GM15510 (cell line): Measurements from ENCODE around the gene ALG14.

Source experiments
- POLR2A ChIP-seq: IDR thresholded peaks from 3 replicates; pipeline ENCODE4 v1.6.1; 2011; ENCODE audit warnings: borderline replicate concordance; ENCODE audit not compliant: insufficient read length; ENCODE audit errors: extremely low read depth

ALG14 gene

DNA sequence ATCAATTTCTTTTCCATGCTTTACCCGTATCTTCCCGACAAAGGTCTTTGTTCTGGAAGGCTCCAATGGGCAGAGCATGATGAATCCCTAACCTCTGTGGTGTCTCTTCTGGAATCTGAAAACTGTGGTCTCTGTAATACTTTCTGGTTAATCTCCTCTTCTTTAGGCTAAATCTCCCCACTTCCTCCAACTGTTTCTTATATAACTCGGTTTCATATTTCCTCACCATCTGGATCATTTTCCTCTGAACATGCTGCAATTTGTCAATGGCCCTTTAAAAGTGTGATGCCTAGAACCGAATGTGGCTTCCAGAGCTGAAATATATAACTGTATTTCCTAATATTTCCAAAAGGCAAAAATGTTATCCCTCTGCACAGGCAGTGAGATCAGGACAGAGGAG, 66.1 kb downstream of the ALG14 start:
- no peak for TF ChIP-seq POLR2A

DNA sequence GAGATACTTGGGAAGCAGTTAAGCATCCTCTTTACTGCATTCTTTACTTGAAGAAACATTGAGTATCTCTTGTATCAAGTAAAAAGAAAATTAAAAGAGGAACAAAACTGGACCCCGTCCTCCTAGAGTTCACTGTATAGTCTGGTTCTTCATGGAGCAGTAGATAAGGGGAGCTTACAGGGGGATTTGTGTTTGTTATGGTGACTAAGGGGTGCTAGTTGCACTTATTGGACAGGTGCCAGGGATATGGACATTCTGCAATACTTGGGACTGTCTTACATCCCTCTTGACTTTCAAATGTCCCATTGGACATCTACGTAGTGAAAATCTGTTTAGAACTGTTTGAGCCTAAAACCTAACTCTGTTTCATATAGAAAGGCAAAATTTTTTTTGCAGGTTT, 67.2 kb downstream of the ALG14 start:
- no peak for TF ChIP-seq POLR2A

DNA sequence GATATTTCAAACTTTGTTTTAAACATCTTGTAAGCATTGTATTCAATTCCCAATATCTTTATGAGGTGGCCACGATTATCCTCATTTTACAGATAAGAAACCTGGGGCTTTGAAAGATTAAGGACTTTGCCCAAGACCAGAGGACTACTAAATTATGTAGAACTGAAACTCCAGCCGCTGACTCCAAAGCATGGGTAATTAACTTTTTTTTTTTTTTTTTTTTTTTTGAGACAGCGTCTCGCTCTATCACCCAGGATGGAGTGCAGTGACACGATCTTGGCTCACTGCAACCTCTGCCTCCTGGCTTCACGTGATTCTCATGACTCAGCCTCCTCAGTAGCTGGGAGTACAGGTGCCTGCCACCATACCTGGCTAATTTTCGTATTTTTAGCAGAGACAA, 68.7 kb downstream of the ALG14 start:
- TF ChIP-seq POLR2A = no peak

DNA sequence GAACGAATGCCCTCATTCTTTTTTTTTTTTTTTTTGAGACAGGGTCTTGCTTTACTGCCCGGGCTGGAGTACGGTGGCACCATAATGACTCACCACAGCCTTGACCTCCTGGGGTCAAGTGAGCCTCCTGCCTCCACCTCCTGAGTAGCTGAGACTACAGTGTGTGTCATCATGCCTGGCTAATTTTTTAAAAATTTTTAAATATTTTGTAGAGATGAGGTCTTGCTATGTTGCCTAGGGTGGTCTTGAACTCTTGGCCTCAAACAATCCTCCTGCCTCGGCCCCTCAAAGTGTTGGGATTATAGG, 69.4 kb downstream of the ALG14 start:
- TF ChIP-seq POLR2A = no peak

DNA sequence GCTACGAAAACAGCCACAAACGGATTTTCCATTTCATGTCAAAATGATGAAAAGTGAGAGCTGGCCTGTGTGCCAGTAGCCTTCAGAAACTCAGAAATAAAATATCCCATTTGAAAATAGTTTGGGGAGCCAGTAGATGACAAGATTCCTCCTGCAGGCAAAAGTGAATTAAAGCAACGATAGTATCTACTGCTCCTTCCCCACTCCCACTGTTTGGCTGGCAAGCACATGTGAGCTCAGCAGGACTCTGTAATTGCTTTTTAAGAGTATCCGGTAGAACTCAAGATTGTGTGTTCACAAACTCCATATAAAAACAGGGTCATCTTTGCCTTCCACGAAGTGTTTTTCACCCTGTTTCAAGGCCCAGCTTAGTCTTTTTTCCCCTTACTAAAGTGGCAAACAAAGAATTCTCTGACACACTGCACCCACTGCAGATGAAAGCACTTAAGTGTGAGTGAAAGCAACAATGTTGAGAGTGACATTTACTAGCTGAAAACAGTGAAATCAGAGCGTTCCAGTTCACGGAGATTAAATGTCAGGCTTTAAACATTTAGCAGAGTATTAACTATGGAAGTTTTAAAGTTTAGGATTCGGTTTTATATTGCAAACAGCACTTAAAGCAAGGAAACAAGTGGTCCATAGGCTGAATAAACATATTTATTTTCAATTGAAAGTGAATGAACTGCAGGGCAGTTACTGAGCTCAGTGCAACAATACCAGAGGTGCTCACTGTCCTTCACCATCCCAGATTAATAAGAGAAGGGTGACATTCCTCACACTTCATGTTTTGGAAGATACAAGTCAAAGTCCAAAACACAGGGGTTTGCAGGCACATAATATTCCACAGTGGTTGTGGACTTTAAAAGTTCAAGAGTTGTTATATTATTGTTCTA, 70.0 kb downstream of the ALG14 start:
- TF ChIP-seq POLR2A = no peak

DNA sequence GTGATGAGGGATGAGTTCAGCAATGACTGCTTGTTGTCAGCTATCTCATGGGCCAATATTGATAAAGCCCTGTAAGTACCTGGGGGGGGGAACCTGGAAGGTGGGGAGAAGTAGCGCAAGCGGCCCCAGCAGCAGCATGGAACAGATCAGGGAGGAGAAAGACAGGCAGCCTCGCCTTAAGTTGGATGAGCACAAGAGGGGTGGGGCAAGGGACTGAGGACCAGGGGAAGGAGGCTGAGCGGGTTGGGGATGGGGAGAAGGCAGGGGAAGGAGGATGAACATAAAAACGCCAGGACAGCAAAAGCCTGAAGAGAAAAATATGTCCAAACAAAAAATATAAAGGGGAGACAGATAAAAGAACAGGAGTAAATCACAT, 70.6 kb downstream of the ALG14 start:
- no peak for TF ChIP-seq POLR2A

DNA sequence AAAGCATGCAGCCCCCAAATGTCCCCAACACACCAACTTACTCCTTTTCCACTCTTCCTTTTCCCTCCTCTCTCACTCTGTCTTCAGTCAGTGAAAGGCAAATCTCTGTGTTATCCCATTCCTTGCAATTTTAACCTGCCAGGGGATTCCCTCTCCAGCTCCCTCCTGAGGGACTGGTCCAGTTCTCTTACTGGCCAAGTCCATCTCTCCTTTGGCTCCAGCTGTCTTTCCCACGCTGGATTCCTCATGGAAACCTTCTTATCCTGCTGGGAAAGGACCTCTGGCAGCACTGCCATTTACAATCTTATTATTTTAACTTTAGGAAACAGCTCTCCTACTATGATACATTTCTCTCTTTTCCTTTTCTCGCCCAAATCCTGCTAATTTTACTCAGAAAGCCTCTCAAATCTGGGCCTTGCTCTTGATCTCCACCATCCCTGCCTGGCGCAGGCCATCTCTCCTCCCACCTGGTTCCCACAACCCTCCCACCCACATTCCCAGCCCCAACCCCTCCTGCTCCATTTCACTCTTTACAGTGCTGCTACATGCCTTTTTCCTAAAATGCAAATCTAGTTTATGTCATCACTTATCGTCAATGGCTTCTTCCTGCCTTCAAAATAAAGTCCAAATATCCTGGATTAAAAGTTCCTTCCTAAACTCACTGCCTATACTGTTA, 73.2 kb downstream of the ALG14 start:
- no peak for TF ChIP-seq POLR2A

DNA sequence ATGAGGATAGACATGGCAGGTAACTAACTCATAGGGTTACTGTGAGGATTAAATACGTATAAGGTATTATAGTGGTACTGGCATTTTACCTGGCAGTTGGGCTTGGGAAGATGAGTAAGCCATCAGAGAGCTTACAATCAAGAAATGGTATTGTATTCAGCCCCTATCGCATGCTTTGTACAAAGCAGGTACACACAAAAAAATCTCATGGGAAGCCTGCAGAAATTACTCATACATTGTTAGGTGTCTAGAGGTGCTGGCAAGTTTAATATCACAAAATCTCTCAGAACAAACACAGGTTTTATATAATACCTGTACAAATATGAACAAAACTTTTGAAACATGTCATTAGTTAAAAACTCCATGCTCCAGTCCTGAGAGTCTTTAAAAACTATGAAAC, 74.0 kb downstream of the ALG14 start:
- TF ChIP-seq POLR2A = no peak

DNA sequence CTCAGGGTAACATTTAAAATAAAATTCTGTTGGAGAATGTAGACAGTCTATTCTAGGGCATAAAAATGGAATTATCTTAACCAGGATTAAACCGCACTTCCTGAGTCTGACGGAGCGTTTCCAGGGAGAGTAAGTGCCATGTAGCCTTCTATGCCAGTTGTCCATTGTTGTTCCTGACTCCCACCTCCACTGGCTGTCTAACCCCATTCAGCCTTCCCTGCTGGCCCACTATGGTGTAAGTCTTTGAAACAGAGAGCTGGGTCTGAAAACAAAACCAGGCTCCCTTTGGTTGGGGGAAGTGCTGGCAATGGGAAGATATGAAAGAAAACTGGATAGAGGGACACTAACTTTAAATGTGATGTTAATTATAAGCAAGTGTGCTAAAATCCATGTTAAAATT, 74.6 kb downstream of the ALG14 start:
- TF ChIP-seq POLR2A = no peak

DNA sequence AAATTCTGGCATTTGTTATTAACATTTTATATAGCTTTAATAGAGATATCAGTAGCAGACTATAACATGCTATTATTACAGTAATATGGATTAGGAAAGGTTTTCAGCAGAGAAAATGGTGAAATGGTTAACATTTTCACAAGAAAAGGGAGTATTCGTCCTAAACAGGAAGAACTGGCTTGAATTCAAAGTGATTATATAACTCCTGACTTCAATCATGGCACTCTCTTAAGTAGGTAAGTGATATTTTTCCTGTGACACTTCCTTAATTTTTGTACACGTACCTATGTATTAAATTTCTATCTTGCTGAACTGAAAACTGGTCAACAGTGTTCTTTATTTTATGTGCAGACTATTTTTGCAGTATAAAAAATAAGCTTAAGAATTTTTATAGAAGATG, 77.9 kb downstream of the ALG14 start:
- no peak for TF ChIP-seq POLR2A

DNA sequence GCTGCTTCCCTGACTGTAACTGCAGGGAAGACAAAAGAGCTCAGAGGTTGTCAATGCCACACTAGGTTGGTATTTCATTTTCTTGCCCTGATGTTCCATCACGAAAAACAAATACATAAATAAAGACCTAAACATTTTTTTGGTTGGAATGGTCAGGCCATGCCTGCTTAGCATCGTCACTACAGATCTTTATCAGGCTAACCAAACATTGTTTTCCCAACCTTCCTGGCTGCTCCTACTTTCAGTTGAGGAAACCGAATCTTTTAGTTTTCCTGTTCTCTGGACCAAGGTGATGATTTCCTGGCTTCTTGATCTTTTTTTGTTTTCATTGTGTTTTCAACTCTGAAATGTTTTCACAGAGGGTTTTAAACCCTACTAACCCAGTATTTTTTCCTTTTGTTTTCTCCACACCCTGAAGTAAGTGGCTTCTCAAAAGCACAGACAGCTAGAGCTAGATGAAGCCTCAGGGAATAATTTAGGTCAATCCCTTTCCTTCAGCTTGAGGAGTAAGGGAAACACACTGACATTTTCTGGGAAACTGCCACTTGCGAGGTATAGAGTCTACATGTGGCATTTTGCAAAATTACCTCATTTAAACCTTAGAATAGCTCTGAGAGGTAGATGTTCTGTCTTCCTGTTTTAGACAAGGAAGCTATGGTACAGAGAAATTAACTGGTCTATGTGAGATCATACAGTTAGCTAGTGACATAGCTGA, 78.7 kb downstream of the ALG14 start:
- TF ChIP-seq POLR2A = no peak

DNA sequence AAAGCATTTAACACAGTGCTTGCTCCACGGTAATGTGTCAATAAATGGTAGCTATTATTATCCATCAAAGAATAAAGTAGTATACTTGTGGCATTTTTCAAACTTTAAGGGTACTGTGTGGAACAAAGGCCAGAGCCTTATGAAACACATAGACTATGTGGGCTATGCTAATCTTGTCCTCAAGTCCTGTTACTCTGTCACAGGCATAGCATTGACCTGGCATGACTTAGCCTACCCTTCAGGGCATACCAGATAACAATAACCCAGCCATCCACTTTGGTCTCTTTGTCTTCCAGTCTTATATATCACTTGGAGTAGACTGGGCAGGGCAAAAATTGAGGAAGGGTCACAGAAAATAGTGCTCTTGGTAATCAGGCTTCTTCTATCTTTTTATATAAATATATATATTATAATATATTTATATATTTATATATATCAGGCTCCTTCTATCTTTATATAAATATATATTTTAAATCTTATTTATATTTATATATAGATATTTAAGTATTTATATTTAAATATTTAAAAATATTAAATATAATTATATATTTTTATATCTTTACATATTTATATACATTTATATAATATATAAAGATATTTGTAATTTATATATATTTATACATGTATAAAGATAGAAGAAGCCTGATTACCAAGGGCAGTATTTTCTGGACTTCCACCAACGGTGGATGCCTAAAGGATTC, 79.7 kb downstream of the ALG14 start:
- no peak for TF ChIP-seq POLR2A

DNA sequence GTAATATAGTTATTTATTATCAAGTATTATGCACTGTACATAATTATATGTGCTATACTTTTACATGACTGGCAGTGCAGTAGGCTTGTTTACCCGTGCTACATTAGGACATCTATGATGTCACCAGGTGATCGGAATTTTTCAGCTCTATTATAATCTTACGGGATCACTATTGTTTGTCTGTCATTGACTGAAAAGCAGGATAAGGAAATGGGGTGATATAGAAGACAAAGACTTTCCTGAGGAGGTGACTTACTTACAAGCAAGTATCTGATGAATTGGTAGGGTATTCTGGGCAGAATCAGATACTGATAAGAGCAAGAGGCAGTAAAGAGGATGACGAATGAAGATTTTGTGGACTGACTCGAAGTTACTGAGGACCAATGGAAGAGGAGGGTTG, 80.6 kb downstream of the ALG14 start:
- TF ChIP-seq POLR2A = no peak

DNA sequence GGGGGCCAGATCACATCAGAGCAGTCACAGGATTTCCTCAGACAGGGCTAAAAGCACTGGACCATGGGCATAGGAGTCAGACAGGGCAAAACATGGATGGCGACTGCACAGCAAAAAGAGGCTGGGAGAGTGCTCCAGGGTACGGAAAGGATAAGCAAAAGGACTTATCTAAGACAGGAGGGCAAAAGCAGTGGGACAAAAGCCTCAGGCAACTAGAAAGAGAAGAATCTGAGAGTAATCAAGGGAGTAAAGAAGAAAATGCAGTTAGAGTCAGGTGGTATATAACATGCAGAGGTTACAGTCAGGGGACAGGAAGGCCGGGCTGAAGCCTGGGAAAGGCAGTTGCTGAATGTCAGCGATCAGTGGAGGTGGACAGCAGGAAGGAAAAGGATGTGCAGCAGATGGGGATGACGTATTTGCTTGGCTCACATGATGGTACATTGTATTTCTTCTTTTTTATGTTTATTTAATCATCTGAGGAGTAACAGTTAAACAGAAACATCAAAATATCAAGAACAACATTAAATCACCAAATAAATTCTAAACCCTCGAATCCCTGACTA, 82.8 kb downstream of the ALG14 start:
- TF ChIP-seq POLR2A = no peak

DNA sequence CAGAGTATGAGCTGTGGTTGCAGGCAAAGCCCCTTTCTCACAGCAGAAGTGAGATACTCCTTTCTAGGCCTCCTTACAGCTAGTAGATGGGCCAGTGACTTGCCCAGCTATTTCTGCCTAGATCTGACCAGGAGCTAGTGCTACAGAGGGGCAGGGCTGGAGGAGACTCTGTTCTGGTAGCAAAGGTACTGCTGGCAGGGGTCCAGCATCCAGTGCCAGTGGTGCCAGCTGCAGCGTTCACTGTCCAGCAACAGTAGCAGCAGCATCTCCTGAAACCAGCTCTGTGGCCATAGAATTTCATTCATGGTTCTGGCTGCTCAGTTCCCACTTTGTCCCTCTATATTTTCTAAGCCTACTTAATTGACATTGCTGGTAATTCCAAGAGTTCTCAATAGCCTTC, 83.4 kb downstream of the ALG14 start:
- TF ChIP-seq POLR2A = no peak

DNA sequence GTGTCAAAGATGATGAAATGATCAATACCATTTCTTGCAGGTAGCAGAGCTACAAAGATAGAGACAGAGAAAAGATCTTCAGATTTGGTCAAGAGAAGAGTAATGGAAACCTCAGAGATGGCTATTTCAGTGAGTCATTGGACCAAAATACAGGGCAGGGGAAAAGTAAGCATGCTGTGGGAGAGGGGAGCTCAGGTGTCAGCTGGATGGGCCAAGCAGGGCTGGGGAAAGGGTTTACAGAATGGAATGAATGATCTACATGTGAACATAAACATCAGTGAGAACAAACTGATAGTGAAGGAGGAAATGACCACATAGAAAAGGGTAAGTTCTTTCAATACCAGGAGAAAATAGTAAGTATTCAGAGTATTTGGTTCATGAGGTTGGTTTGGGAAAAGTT, 84.4 kb downstream of the ALG14 start:
- no peak for TF ChIP-seq POLR2A

DNA sequence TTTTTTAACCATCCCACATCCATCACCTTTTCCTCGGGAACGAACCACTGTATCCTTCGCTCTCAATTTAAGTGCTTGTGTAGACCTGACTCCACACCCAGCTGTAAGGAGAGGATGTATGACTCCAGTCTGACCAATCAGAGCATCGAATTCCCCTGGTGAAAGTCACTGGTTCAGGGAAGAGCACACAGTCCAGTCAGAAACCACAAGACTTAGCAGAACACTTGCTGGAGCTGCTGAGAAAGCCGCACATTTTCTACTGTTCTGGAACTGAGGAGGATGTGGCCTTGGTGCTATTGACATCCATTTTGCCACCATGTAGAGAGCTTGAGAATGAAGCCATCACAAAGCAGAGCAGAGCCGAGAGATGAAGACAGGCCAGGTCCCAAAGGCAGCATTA, 86.0 kb downstream of the ALG14 start:
- no peak for TF ChIP-seq POLR2A
